ENCODE results near the gene CDH13.
"Not testable (repeated sequence)": the region's sequence is repeated elsewhere in the genome, so short reads cannot be mapped to it uniquely, and the experiment has no call there.

CDH13 gene

GRCh38 chr16:82891918-82892317 is 265.1 kb downstream of the CDH13 start:
- DNase-seq (ENCODE audit: low read depth) = no peak

GRCh38 chr16:82892324-82892723 is 265.6 kb downstream of the CDH13 start:
- no peak for DNase-seq (ENCODE audit: low read depth)

GRCh38 chr16:82895843-82896242 is 269.1 kb downstream of the CDH13 start:
- DNase-seq (ENCODE audit: low read depth) = no peak

- no peak for DNase-seq (ENCODE audit: low read depth)
Observed at GRCh38 chr16:82899006-82899405, 272.2 kb downstream of the CDH13 start.

GRCh38 chr16:82899731-82900450 is 273.1 kb downstream of the CDH13 start:
- no peak for DNase-seq (ENCODE audit: low read depth)

- DNase-seq (ENCODE audit: low read depth) = no peak
Observed at GRCh38 chr16:82900559-82900958, 273.8 kb downstream of the CDH13 start.

GRCh38 chr16:82911925-82912324 is 285.2 kb downstream of the CDH13 start:
- no peak for DNase-seq (ENCODE audit: low read depth)

- DNase-seq (ENCODE audit: low read depth) = no peak
Observed at GRCh38 chr16:82915139-82915824, 288.5 kb downstream of the CDH13 start.

- DNase-seq (ENCODE audit: low read depth) = no peak
Observed at GRCh38 chr16:82917886-82918595, 291.3 kb downstream of the CDH13 start.

- DNase-seq (ENCODE audit: low read depth) = no peak
Observed at GRCh38 chr16:82924075-82924854, 297.5 kb downstream of the CDH13 start.

GRCh38 chr16:82926500-82926899 is 299.7 kb downstream of the CDH13 start:
- no peak for DNase-seq (ENCODE audit: low read depth)

GRCh38 chr16:82933933-82934332 is 307.2 kb downstream of the CDH13 start:
- DNase-seq (ENCODE audit: low read depth) = not testable (repeated sequence)

- no peak for DNase-seq (ENCODE audit: low read depth)
Observed at GRCh38 chr16:82935766-82936165, 309.0 kb downstream of the CDH13 start.

GRCh38 chr16:82936941-82937551 is 310.3 kb downstream of the CDH13 start:
- no peak for DNase-seq (ENCODE audit: low read depth)

- DNase-seq (ENCODE audit: low read depth) = no peak
Observed at GRCh38 chr16:82937926-82938520, 311.3 kb downstream of the CDH13 start.

- DNase-seq (ENCODE audit: low read depth) = no peak
Observed at GRCh38 chr16:82943371-82943770, 316.6 kb downstream of the CDH13 start.

GRCh38 chr16:82945420-82946101 is 318.8 kb downstream of the CDH13 start:
- DNase-seq (ENCODE audit: low read depth) = no peak

- DNase-seq (ENCODE audit: low read depth) = no peak
Observed at GRCh38 chr16:82947698-82948097, 320.9 kb downstream of the CDH13 start.

- DNase-seq (ENCODE audit: low read depth) = no peak
Observed at GRCh38 chr16:82949016-82949415, 322.2 kb downstream of the CDH13 start.

- DNase-seq (ENCODE audit: low read depth) = no peak
Observed at GRCh38 chr16:82953517-82953916, 326.7 kb downstream of the CDH13 start.
